ENCODE data around the gene COBL. TPM values are rescaled to one million over a fixed set of nuclear protein-coding genes. Genes with fewer than 3 reads are reported as not detected.
A peak's percentile ranks its signal among the peaks of the same experiment; 100 is the strongest.
"Not testable (repeated sequence)": the region's sequence is repeated elsewhere in the genome, so short reads cannot be mapped to it uniquely, and the experiment has no call there.

The COBL gene
- total RNA-seq, 1 donor from 2014 or later: not detected

- DNase-seq (ENCODE audit: low read depth, low spot score): no peak
Observed at GRCh38 chr7:51210766-51211165, 105.8 kb downstream of the COBL start.

- DNase-seq (ENCODE audit: low read depth, low spot score): no peak
Observed at GRCh38 chr7:51209426-51209825, 107.2 kb downstream of the COBL start.

GRCh38 chr7:51208125-51208524, 108.5 kb downstream of the COBL start:
- not testable (repeated sequence) for DNase-seq (ENCODE audit: low read depth, low spot score)

- no peak for DNase-seq (ENCODE audit: low read depth, low spot score)
Observed at GRCh38 chr7:51198654-51199053, 118.0 kb downstream of the COBL start.

GRCh38 chr7:51190969-51191368, 125.6 kb downstream of the COBL start:
- DNase-seq (ENCODE audit: low read depth, low spot score): no peak

- DNase-seq (ENCODE audit: low read depth, low spot score): no peak
Observed at GRCh38 chr7:51189777-51190176, 126.8 kb downstream of the COBL start.

- no peak for DNase-seq (ENCODE audit: low read depth, low spot score)
Observed at GRCh38 chr7:51188987-51189386, 127.6 kb downstream of the COBL start.

- no peak for DNase-seq (ENCODE audit: low read depth, low spot score)
Observed at GRCh38 chr7:51187941-51188340, 128.7 kb downstream of the COBL start.

- no peak for DNase-seq (ENCODE audit: low read depth, low spot score)
Observed at GRCh38 chr7:51186531-51186930, 130.1 kb downstream of the COBL start.

GRCh38 chr7:51182636-51183166, 133.9 kb downstream of the COBL start:
- DNase-seq (ENCODE audit: low read depth, low spot score): no peak

- DNase-seq (ENCODE audit: low read depth, low spot score): no peak
Observed at GRCh38 chr7:51180092-51180491, 136.5 kb downstream of the COBL start.

- DNase-seq (ENCODE audit: low read depth, low spot score): no peak
Observed at GRCh38 chr7:51175992-51176388, 140.6 kb downstream of the COBL start.

- no peak for DNase-seq (ENCODE audit: low read depth, low spot score)
Observed at GRCh38 chr7:51175316-51175991, 141.2 kb downstream of the COBL start.

- no peak for DNase-seq (ENCODE audit: low read depth, low spot score)
Observed at GRCh38 chr7:51165337-51165736, 151.3 kb downstream of the COBL start.

- DNase-seq (ENCODE audit: low read depth, low spot score): peak; percentile 47
Observed at GRCh38 chr7:51162724-51163329, 153.8 kb downstream of the COBL start.

- no peak for DNase-seq (ENCODE audit: low read depth, low spot score)
Observed at GRCh38 chr7:51161937-51162336, 154.7 kb downstream of the COBL start.

- no peak for DNase-seq (ENCODE audit: low read depth, low spot score)
Observed at GRCh38 chr7:51160990-51161615, 155.5 kb downstream of the COBL start.

- no peak for DNase-seq (ENCODE audit: low read depth, low spot score)
Observed at GRCh38 chr7:51160411-51160810, 156.2 kb downstream of the COBL start.

GRCh38 chr7:51158742-51159445, 157.7 kb downstream of the COBL start:
- DNase-seq (ENCODE audit: low read depth, low spot score): no peak

GRCh38 chr7:51158211-51158610, 158.4 kb downstream of the COBL start:
- DNase-seq (ENCODE audit: low read depth, low spot score): no peak

GRCh38 chr7:51154201-51154600, 162.4 kb downstream of the COBL start:
- DNase-seq (ENCODE audit: low read depth, low spot score): no peak

- DNase-seq (ENCODE audit: low read depth, low spot score): no peak
Observed at GRCh38 chr7:51152706-51153200, 163.9 kb downstream of the COBL start.

Measured in pulmonary artery endothelial cell (primary cell).